Immature natural killer cell (primary cell): ENCODE results near the gene BCKDHA. TPM values are rescaled to one million over a fixed set of nuclear protein-coding genes. Genes with fewer than 3 reads are reported as not detected.
"Not testable (repeated sequence)": the region's sequence is repeated elsewhere in the genome, so short reads cannot be mapped to it uniquely, and the experiment has no call there.

ENCODE experiments used
- DNase-seq, 3 donors: peaks; one replicate each; pipeline ENCODE4 v3.0.0; 2022; ENCODE audit warnings: mixed read lengths in 1 of 3
- H3K27ac Mint-ChIP-seq, 6 donors: one replicate each; pipeline ENCODE4 v1.8.0; 2020; ENCODE audit warnings: mixed read lengths in 6 of 6, mild to moderate bottlenecking in 5 of 6, inconsistent platforms in 4 of 6, moderate library complexity in 3 of 6
- H3K27me3 Mint-ChIP-seq, 3 donors: one replicate each; pipeline ENCODE4 v1.8.0; 2020 to 2021; ENCODE audit warnings: low read depth in 3 of 3, mild to moderate bottlenecking in 3 of 3, mixed read lengths in 3 of 3, moderate library complexity in 3 of 3, inconsistent platforms in 1 of 3
- H3K36me3 Mint-ChIP-seq, 3 donors: one replicate each; pipeline ENCODE4 v1.8.0; 2020; ENCODE audit warnings: mixed read lengths in 3 of 3, inconsistent platforms in 2 of 3, mild to moderate bottlenecking in 2 of 3
- H3K4me1 Mint-ChIP-seq, 2 donors: one replicate each; pipeline ENCODE4 v1.8.0; 2020; ENCODE audit warnings: inconsistent platforms in 2 of 2, mild to moderate bottlenecking in 2 of 2, mixed read lengths in 2 of 2, moderate library complexity in 1 of 2
- H3K4me3 Mint-ChIP-seq, 5 donors: one replicate each; pipeline ENCODE4 v1.8.0; 2020; ENCODE audit warnings: mild to moderate bottlenecking in 5 of 5, mixed read lengths in 5 of 5, inconsistent platforms in 3 of 5, moderate library complexity in 3 of 5
- H3K9me3 Mint-ChIP-seq, 6 donors: one replicate each; pipeline ENCODE4 v1.8.0; 2020; ENCODE audit warnings: mild to moderate bottlenecking in 6 of 6, mixed read lengths in 6 of 6, inconsistent platforms in 4 of 6, moderate library complexity in 3 of 6
- polyA plus RNA-seq, 3 donors: library from polyadenylated mRNA; unstranded; fragments of 300-500 nt; fragmentation: Illumina TruSeq; gene quantifications; one replicate each; pipeline ENCODE4 v1.2.3, GENCODE V29; 2021

BCKDHA gene
- polyA plus RNA-seq, 3 donors from 2014 or later: 70.8 to 76.9 (median 75.5) TPM

GRCh38 chr19:41401483-41401882, 3.9 kb downstream of the BCKDHA start:
- peaks cover 0 to 9% (median 8%) of the 10 kb centered on the region in 3 donors for H3K27me3 Mint-ChIP-seq
- H3K9me3 Mint-ChIP-seq: no peaks in the 10 kb centered on the region
- H3K4me1 Mint-ChIP-seq: peaks cover 28 to 42% of the 10 kb centered on the region in 2 donors
- H3K4me3 Mint-ChIP-seq: peak overlapping the region in 1 of 5 donors; percentile 8
- DNase-seq: no peak
- peak overlapping the region in 2 of 6 donors; percentile 36 to 71 for H3K27ac Mint-ChIP-seq
- H3K36me3 Mint-ChIP-seq: peaks cover 0 to 4% (median 0%) of the 10 kb centered on the region in 3 donors

GRCh38 chr19:41402010-41402409, 4.4 kb downstream of the BCKDHA start:
- Mint-ChIP-seq H3K36me3 (peaks cover 0 to 4% (median 0%) of the 10 kb centered on the region in 3 donors), H3K4me3 (no peak overlapping the region), H3K27me3 (peaks cover 0 to 7% (median 7%) of the 10 kb centered on the region in 3 donors)

GRCh38 chr19:41403181-41403970, 5.8 kb downstream of the BCKDHA start:
- Mint-ChIP-seq H3K4me1 (peaks cover 15 to 23% of the 10 kb centered on the region in 2 donors), H3K27ac (peak overlapping the region in 1 of 6 donors; percentile 12), H3K4me3 (no peak overlapping the region), H3K36me3 (peaks cover 0 to 4% (median 0%) of the 10 kb centered on the region in 3 donors), H3K27me3 (peaks cover 0 to 2% (median 1%) of the 10 kb centered on the region in 3 donors), H3K9me3 (no peaks in the 10 kb centered on the region)
- no peak for DNase-seq

More at GRCh38 chr19:41402010-41402409, 4.4 kb downstream of the BCKDHA start:
- no peak for DNase-seq
- Mint-ChIP-seq H3K27ac (peak overlapping the region in 1 of 6 donors; percentile 30), H3K4me1 (peaks cover 24 to 37% of the 10 kb centered on the region in 2 donors), H3K9me3 (no peaks in the 10 kb centered on the region)

- Mint-ChIP-seq H3K4me3 (no peak overlapping the region), H3K9me3 (no peaks in the 10 kb centered on the region), H3K27ac (no peak overlapping the region), H3K36me3 (peaks cover 0 to 10% (median 0%) of the 10 kb centered on the region in 3 donors), H3K4me1 (peaks cover 18 to 24% of the 10 kb centered on the region in 2 donors), H3K27me3 (peaks cover 0 to 4% (median 0%) of the 10 kb centered on the region in 3 donors)
- DNase-seq: no peak
Observed at GRCh38 chr19:41405776-41406175, 8.2 kb downstream of the BCKDHA start.

GRCh38 chr19:41407271-41407670, 9.7 kb downstream of the BCKDHA start:
- H3K27ac Mint-ChIP-seq: no peak overlapping the region
- no peak for DNase-seq
- no peaks in the 10 kb centered on the region for H3K9me3 Mint-ChIP-seq
- no peak overlapping the region for H3K4me3 Mint-ChIP-seq
- peaks cover 0 to 4% (median 0%) of the 10 kb centered on the region in 3 donors for H3K27me3 Mint-ChIP-seq
- H3K4me1 Mint-ChIP-seq: peaks cover 15 to 18% of the 10 kb centered on the region in 2 donors
- H3K36me3 Mint-ChIP-seq: peaks cover 0 to 11% (median 3%) of the 10 kb centered on the region in 3 donors

- H3K9me3 Mint-ChIP-seq: no peaks in the 10 kb centered on the region
- H3K36me3 Mint-ChIP-seq: peaks cover 0 to 11% (median 3%) of the 10 kb centered on the region in 3 donors
- H3K27me3 Mint-ChIP-seq: peaks cover 0 to 4% (median 0%) of the 10 kb centered on the region in 3 donors
- H3K27ac Mint-ChIP-seq: no peak overlapping the region
- H3K4me1 Mint-ChIP-seq: peaks cover 15 to 18% of the 10 kb centered on the region in 2 donors
- DNase-seq: no peak
- H3K4me3 Mint-ChIP-seq: no peak overlapping the region
Observed at GRCh38 chr19:41408256-41408655, 10.6 kb downstream of the BCKDHA start.

GRCh38 chr19:41408846-41409245, 11.2 kb downstream of the BCKDHA start:
- peaks cover 4 to 17% (median 7%) of the 10 kb centered on the region in 3 donors for H3K36me3 Mint-ChIP-seq
- not testable (repeated sequence) for H3K27me3 Mint-ChIP-seq, H3K27ac Mint-ChIP-seq, H3K4me3 Mint-ChIP-seq, DNase-seq, H3K9me3 Mint-ChIP-seq
- H3K4me1 Mint-ChIP-seq: peaks cover 15 to 18% of the 10 kb centered on the region in 2 donors

GRCh38 chr19:41409288-41409687, 11.7 kb downstream of the BCKDHA start:
- peak overlapping the region in 4 of 5 donors; percentile 46 to 55 (median 49) for H3K4me3 Mint-ChIP-seq
- peaks cover 0 to 4% (median 0%) of the 10 kb centered on the region in 3 donors for H3K27me3 Mint-ChIP-seq
- H3K36me3 Mint-ChIP-seq: peaks cover 7 to 20% (median 7%) of the 10 kb centered on the region in 3 donors
- H3K4me1 Mint-ChIP-seq: peaks cover 15 to 18% of the 10 kb centered on the region in 2 donors
- DNase-seq: no peak
- peak overlapping the region in 4 of 6 donors; percentile 36 to 74 (median 48) for H3K27ac Mint-ChIP-seq
- H3K9me3 Mint-ChIP-seq: no peaks in the 10 kb centered on the region

- DNase-seq: no peak
- H3K27ac Mint-ChIP-seq: peak overlapping the region in 5 of 6 donors; percentile 46 to 74 (median 66)
- no peaks in the 10 kb centered on the region for H3K9me3 Mint-ChIP-seq
- peaks cover 0 to 4% (median 0%) of the 10 kb centered on the region in 3 donors for H3K27me3 Mint-ChIP-seq
- H3K4me3 Mint-ChIP-seq: peak overlapping the region in 1 of 5 donors; percentile 57
- H3K4me1 Mint-ChIP-seq: peaks cover 15 to 18% of the 10 kb centered on the region in 2 donors
- peaks cover 7 to 23% (median 11%) of the 10 kb centered on the region in 3 donors for H3K36me3 Mint-ChIP-seq
Observed at GRCh38 chr19:41410336-41411054, 12.9 kb downstream of the BCKDHA start.

- Mint-ChIP-seq H3K4me3 (no peak overlapping the region), H3K4me1 (peaks cover 15 to 18% of the 10 kb centered on the region in 2 donors), H3K27me3 (peaks cover 0 to 4% (median 1%) of the 10 kb centered on the region in 3 donors), H3K27ac (no peak overlapping the region), H3K9me3 (no peaks in the 10 kb centered on the region), H3K36me3 (peaks cover 7 to 23% (median 11%) of the 10 kb centered on the region in 3 donors)
- no peak for DNase-seq
Observed at GRCh38 chr19:41411100-41411967, 13.7 kb downstream of the BCKDHA start.

- H3K27me3 Mint-ChIP-seq: peaks cover 0 to 4% (median 2%) of the 10 kb centered on the region in 3 donors
- H3K4me3 Mint-ChIP-seq: no peak overlapping the region
- DNase-seq: no peak
- peaks cover 7 to 23% (median 11%) of the 10 kb centered on the region in 3 donors for H3K36me3 Mint-ChIP-seq
- H3K27ac Mint-ChIP-seq: peak overlapping the region in 1 of 6 donors; percentile 27
- H3K4me1 Mint-ChIP-seq: peaks cover 15 to 18% of the 10 kb centered on the region in 2 donors
- H3K9me3 Mint-ChIP-seq: no peaks in the 10 kb centered on the region
Observed at GRCh38 chr19:41411968-41412265, 14.3 kb downstream of the BCKDHA start.

- peaks cover 15% of the 10 kb centered on the region in 2 donors for H3K4me1 Mint-ChIP-seq
- no peaks in the 10 kb centered on the region for H3K9me3 Mint-ChIP-seq
- H3K4me3 Mint-ChIP-seq: no peak overlapping the region
- peaks cover 7 to 24% (median 11%) of the 10 kb centered on the region in 3 donors for H3K36me3 Mint-ChIP-seq
- H3K27ac Mint-ChIP-seq: no peak overlapping the region
- peaks cover 0 to 5% (median 5%) of the 10 kb centered on the region in 3 donors for H3K27me3 Mint-ChIP-seq
- DNase-seq: no peak
Observed at GRCh38 chr19:41412953-41413352, 15.3 kb downstream of the BCKDHA start.

GRCh38 chr19:41413947-41414346, 16.3 kb downstream of the BCKDHA start:
- Mint-ChIP-seq H3K9me3 (no peaks in the 10 kb centered on the region), H3K4me1 (peaks cover 15% of the 10 kb centered on the region in 2 donors), H3K36me3 (peaks cover 7 to 30% (median 11%) of the 10 kb centered on the region in 3 donors), H3K27me3 (peaks cover 0 to 5% (median 4%) of the 10 kb centered on the region in 3 donors), H3K27ac (no peak overlapping the region), H3K4me3 (no peak overlapping the region)
- DNase-seq: no peak
